HL-60 (cell line): ENCODE results near the gene PLXDC2.

Source experiments
- CTCF ChIP-seq: IDR thresholded peaks from one replicate; pipeline ENCODE4 v1.5.1; 2011; ENCODE audit warnings: low read length, control low read depth, inconsistent platforms; ENCODE audit not compliant: insufficient read depth
- GABPA ChIP-seq: IDR thresholded peaks from 2 replicates; pipeline ENCODE4 v1.6.1; 2012; ENCODE audit warnings: low read depth
- POLR2AphosphoS5 ChIP-seq: IDR thresholded peaks from 2 replicates; pipeline ENCODE4 v1.6.1; 2012; ENCODE audit warnings: low read depth
- REST ChIP-seq: IDR thresholded peaks from 2 replicates; pipeline ENCODE4 v1.6.1; 2012; ENCODE audit warnings: low read depth; ENCODE audit not compliant: insufficient replicate concordance

DNA sequence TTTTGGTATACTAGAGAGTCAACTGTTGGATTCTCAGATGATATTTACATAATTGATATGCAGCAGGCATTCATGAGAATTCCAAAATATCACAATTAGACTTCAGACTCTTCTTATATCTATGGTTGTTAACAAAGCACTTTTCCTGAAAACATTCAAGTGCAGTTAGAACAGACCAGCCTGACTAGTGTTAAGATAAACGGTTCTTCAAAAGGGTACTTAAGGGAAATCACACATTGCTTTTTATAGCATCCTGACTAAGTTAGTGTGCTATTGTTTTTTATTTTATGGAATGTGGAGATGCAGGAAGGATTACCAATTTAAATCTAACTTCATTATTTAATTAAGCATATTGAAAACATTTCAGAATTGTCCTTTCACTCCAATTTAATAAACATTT is 405.1 kb downstream of the PLXDC2 start:
- TF ChIP-seq CTCF (no peak), REST (no peak), GABPA (no peak), POLR2AphosphoS5 (no peak)
